NCI-H1436 (cell line): ENCODE measurements around the gene KAZN.

Experiments used
- DNase-seq: peaks from one replicate; lab custom pipeline; 2025; lab: John Stamatoyannopoulos, UW

Gene KAZN

GRCh38 chr1:15008783-15009729 lies 410.6 kb downstream of the KAZN start:
- DNase-seq: no peak

GRCh38 chr1:15011160-15011559 lies 412.7 kb downstream of the KAZN start:
- DNase-seq: no peak

GRCh38 chr1:15011661-15012060 lies 413.2 kb downstream of the KAZN start:
- no peak for DNase-seq

- DNase-seq: no peak
These were observed 414.3 kb downstream of the KAZN start for GRCh38 chr1:15012822-15013221.

- DNase-seq: no peak
These were observed 415.3 kb downstream of the KAZN start for GRCh38 chr1:15013767-15014166.

GRCh38 chr1:15014516-15014915 lies 416.0 kb downstream of the KAZN start:
- no peak for DNase-seq

GRCh38 chr1:15016001-15016400 lies 417.5 kb downstream of the KAZN start:
- no peak for DNase-seq

GRCh38 chr1:15016526-15016925 lies 418.0 kb downstream of the KAZN start:
- DNase-seq: no peak

GRCh38 chr1:15017120-15017519 lies 418.6 kb downstream of the KAZN start:
- DNase-seq: no peak

GRCh38 chr1:15018767-15019166 lies 420.3 kb downstream of the KAZN start:
- no peak for DNase-seq

- DNase-seq: no peak
These were observed 422.7 kb downstream of the KAZN start for GRCh38 chr1:15020943-15021745.

- no peak for DNase-seq
These were observed 423.6 kb downstream of the KAZN start for GRCh38 chr1:15022048-15022447.

GRCh38 chr1:15023205-15023604 lies 424.7 kb downstream of the KAZN start:
- DNase-seq: no peak

- DNase-seq: no peak
These were observed 425.5 kb downstream of the KAZN start for GRCh38 chr1:15023976-15024375.

- no peak for DNase-seq
These were observed 427.6 kb downstream of the KAZN start for GRCh38 chr1:15026117-15026489.

GRCh38 chr1:15027515-15027986 lies 429.1 kb downstream of the KAZN start:
- no peak for DNase-seq

GRCh38 chr1:15028102-15028501 lies 429.6 kb downstream of the KAZN start:
- no peak for DNase-seq

- DNase-seq: no peak
These were observed 430.1 kb downstream of the KAZN start for GRCh38 chr1:15028616-15029015.

- DNase-seq: no peak
These were observed 430.6 kb downstream of the KAZN start for GRCh38 chr1:15029036-15029435.

GRCh38 chr1:15029786-15030185 lies 431.3 kb downstream of the KAZN start:
- DNase-seq: no peak

- no peak for DNase-seq
These were observed 432.9 kb downstream of the KAZN start for GRCh38 chr1:15031251-15031933.

- no peak for DNase-seq
These were observed 434.8 kb downstream of the KAZN start for GRCh38 chr1:15033264-15033663.
